ENCODE measurements around the gene RAP1GAP2. TPM values are rescaled to one million over a fixed set of nuclear protein-coding genes. Genes with fewer than 3 reads are reported as not detected.

The RAP1GAP2 gene
- total RNA-seq, 3 donors from 2014 or later = 26.6 to 45.3 (median 43.3) TPM

DNA sequence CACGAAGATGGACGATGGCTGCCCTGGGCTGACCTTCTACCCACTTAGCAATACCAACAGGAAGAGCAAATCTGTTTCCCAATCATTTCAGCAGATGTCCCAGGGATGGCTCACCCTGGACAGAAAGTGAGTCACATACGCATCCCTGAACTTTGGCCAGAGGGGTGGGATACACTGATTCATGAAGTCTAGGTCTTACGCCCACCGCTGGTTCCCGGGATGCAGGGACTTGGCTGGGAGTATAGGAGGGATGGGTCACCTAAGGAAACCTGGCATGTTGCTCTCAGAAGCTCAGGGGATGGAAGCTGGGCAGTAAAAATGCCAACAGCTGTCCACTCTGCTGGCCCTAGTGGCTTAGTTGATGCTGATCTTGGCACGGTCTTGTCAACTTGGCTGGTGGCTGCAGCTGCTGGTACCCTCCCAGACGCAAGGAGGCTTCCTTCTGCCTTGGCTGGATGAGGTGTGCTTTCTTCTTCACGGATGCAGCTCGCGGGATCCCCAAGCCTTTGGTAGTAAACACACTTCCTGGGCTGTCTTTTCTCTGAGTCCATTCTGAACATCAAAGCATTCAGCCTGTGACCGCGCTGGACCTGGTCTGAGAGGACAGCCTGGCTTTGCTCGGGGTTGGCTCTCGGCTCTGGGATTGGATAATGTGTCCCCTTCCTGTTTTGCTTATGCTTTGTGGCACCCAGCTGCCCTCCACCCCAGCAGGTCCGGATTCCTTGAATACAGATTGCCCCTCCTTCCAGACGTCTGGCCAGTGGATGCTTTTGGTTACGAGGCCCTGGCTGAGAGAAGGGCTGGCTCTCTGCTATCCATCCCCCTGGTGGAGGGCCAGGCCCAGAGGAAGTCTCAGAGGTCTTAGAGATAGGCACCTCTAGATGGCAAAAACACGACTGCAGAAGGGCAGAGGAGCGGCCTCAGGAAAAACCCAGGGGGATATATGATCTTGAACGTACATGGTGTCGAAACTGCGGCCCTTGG, 71.5 kb downstream of the RAP1GAP2 start:
- ATAC-seq (peak; percentile 43), DNase-seq (no peak)
- Histone ChIP-seq H3K36me3 (ENCODE audit: low read depth) (no peaks in the 10 kb centered on the region), H3K4me3 (no peak overlapping the region), H3K9me3 (no peaks in the 10 kb centered on the region), H3K4me1 (ENCODE audit: low read depth) (no peaks in the 10 kb centered on the region)
- intact Hi-C loops (cut with DNase I, micrococcal nuclease) = no loop called here
- TF ChIP-seq, protein P1, sequence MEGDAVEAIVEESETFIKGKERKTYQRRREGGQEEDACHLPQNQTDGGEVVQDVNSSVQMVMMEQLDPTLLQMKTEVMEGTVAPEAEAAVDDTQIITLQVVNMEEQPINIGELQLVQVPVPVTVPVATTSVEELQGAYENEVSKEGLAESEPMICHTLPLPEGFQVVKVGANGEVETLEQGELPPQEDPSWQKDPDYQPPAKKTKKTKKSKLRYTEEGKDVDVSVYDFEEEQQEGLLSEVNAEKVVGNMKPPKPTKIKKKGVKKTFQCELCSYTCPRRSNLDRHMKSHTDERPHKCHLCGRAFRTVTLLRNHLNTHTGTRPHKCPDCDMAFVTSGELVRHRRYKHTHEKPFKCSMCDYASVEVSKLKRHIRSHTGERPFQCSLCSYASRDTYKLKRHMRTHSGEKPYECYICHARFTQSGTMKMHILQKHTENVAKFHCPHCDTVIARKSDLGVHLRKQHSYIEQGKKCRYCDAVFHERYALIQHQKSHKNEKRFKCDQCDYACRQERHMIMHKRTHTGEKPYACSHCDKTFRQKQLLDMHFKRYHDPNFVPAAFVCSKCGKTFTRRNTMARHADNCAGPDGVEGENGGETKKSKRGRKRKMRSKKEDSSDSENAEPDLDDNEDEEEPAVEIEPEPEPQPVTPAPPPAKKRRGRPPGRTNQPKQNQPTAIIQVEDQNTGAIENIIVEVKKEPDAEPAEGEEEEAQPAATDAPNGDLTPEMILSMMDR (IDR thresholded peaks at IDR 0.05) = no peak

DNA sequence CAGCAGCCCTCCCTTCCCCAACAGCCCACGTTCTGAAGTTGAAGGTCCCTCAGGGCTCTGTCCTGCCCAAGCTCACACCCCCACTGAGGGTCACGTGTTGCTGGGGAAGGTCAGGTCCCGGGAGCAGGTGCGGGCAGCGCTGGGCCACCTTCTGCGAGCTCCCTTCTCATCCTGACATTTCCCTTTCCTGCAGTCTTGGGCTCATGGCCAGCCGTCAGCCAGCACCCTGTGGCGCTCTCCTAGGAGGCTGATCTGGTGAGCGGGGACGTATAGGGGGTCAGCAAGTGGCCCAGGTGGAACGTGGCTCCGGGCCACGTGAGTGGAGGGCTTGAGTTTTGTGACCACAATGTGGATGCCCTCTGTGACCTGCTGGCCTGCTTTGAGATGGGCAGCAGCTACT, 73.4 kb downstream of the RAP1GAP2 start:
- Histone ChIP-seq H3K9me3 (no peaks in the 10 kb centered on the region), H3K36me3 (ENCODE audit: low read depth) (no peaks in the 10 kb centered on the region), H3K4me3 (no peak overlapping the region), H3K4me1 (ENCODE audit: low read depth) (no peaks in the 10 kb centered on the region)
- no peak for DNase-seq
- TF ChIP-seq, protein P1 (IDR thresholded peaks at IDR 0.05) = no peak
- intact Hi-C loops (cut with DNase I, micrococcal nuclease) = no loop called here
- ATAC-seq = no peak

DNA sequence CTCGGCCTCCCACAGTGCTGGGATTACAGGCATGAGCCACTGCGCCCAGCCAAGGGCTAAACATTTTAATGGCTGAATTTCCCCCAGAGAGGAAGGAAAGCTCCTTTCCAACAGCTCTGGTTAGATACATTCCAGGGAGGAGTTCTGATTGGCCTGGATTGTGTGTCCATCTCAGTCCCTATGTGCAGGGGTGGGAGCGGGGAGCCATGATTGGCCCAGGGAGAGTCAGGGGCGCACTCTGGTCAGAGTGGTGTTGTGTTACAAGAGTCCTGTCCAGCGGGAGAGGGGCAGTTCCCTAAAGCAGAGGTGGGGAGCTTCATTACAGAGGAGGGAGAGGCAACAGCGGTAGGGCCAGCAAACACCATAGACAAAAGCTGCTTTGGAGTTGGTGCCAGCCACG, 75.0 kb downstream of the RAP1GAP2 start:
- no peaks in the 10 kb centered on the region for H3K4me1 ChIP-seq (ENCODE audit: low read depth)
- TF ChIP-seq, protein P1 (IDR thresholded peaks at IDR 0.05) = no peak
- no peaks in the 10 kb centered on the region for H3K36me3 ChIP-seq (ENCODE audit: low read depth)
- ATAC-seq (no peak), DNase-seq (no peak)
- H3K9me3 ChIP-seq = no peaks in the 10 kb centered on the region
- intact Hi-C loops (cut with DNase I, micrococcal nuclease) = no loop called here
- H3K4me3 ChIP-seq = no peak overlapping the region

DNA sequence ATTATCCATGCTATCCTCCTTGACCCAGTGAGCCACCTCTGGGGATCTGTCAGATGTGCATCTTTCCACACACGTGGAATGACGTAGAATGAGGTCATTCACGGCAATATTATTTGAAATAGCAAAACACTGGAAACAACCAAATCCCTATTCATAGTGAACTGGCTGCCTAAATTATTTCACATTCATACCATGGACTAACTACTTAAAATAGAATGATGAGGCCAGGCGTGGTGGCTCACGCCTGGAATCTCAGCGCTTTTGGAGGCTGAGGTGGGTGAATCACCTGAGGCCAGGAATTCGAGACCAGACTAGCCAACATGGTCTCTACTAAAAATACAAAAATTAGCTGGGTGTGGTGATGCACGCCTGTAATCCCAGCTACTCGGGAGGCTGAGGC, 75.5 kb downstream of the RAP1GAP2 start:
- intact Hi-C loops (cut with DNase I, micrococcal nuclease) = no loop called here
- Histone ChIP-seq H3K9me3 (no peaks in the 10 kb centered on the region), H3K4me3 (no peak overlapping the region), H3K4me1 (ENCODE audit: low read depth) (no peaks in the 10 kb centered on the region), H3K36me3 (ENCODE audit: low read depth) (no peaks in the 10 kb centered on the region)
- DNase-seq (no peak), ATAC-seq (no peak)
- TF ChIP-seq, protein P1 (IDR thresholded peaks at IDR 0.05) = no peak

DNA sequence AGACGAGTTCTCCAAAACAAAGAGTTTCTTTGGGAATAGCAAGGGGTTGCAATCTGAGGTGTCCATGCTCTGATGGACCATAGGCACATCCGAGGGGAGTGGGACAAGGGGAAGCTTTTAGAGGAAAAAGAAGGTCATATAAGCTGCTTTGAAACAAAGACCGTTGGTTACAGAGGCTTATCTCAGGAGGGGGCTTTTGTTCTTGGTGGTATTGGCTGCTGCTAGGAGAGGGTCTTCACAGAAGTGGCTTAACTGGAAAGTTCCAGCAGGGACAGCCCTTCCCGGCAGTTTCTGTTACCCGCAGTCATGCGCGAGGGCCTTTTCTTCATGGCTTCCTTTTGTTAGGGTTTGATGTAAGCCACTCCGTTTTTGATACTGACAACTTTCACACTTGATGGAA, 76.0 kb downstream of the RAP1GAP2 start:
- no peak for ATAC-seq
- no peaks in the 10 kb centered on the region for H3K9me3 ChIP-seq
- TF ChIP-seq, protein P1 (IDR thresholded peaks at IDR 0.05) = no peak

More for the DNA sequence above, 76.0 kb downstream of the RAP1GAP2 start:
- intact Hi-C loops (cut with DNase I, micrococcal nuclease) = no loop called here
- Histone ChIP-seq H3K4me3 (no peak overlapping the region), H3K4me1 (ENCODE audit: low read depth) (no peaks in the 10 kb centered on the region), H3K36me3 (ENCODE audit: low read depth) (no peaks in the 10 kb centered on the region)
- no peak for DNase-seq

All from mucosa of descending colon (tissue), 3 donors.